DOHH2 (cell line): ENCODE results near the gene RORC.

ENCODE experiments used
- H3F3A ChIP-seq: fragments of 200-600 bp; sonication (generic), shearing (Covaris generic); 2 replicates; pipeline ENCODE4 v1.6.0; 2016; ENCODE audit warnings: antibody characterized with exemption, mild to moderate bottlenecking; ENCODE audit not compliant: control insufficient read depth, insufficient read depth
- H3K27ac ChIP-seq: fragments of 200-600 bp; sonication (generic); 2 replicates; pipeline ENCODE4 v1.5.1; 2014; ENCODE audit warnings: low read depth, mild to moderate bottlenecking, low read length, moderate library complexity
- H3K27me3 ChIP-seq: fragments of 200-600 bp; sonication (generic); 2 replicates; pipeline ENCODE4 v1.6.1; 2014; ENCODE audit warnings: mild to moderate bottlenecking, low read length, mixed read lengths; ENCODE audit not compliant: control insufficient read depth
- H3K36me3 ChIP-seq: fragments of 200-600 bp; sonication (generic); 2 replicates; pipeline ENCODE4 v1.6.1; 2014; ENCODE audit warnings: mild to moderate bottlenecking, low read length, moderate library complexity, mixed read lengths; ENCODE audit not compliant: control insufficient read depth
- H3K4me1 ChIP-seq: fragments of 200-600 bp; sonication (generic); 2 replicates; pipeline ENCODE4 v1.6.1; 2014; ENCODE audit warnings: mild to moderate bottlenecking, low read length, mixed read lengths; ENCODE audit not compliant: control insufficient read depth
- H3K4me2 ChIP-seq: fragments of 200-600 bp; sonication (generic); 2 replicates; pipeline ENCODE4 v1.6.0; 2014; ENCODE audit warnings: mild to moderate bottlenecking, low read length, moderate library complexity
- H3K4me3 ChIP-seq: fragments of 200-600 bp; sonication (generic); 2 replicates; pipeline ENCODE4 v1.5.1; 2014; ENCODE audit warnings: mild to moderate bottlenecking, low read length, mixed read lengths
- H3K79me2 ChIP-seq: fragments of 200-600 bp; sonication (generic); 2 replicates; pipeline ENCODE4 v1.6.1; 2014; ENCODE audit warnings: mild to moderate bottlenecking, low read length, mixed read lengths; ENCODE audit not compliant: control insufficient read depth
- H3K9me2 ChIP-seq: fragments of 200-600 bp; sonication (generic); replicated peaks from 2 replicates; pipeline ENCODE4 v1.6.1; 2014; ENCODE audit warnings: mild to moderate bottlenecking, low read length, mixed read lengths; ENCODE audit not compliant: control insufficient read depth
- H3K9me3 ChIP-seq: fragments of 200-600 bp; sonication (generic); 2 replicates; pipeline ENCODE4 v1.6.1; 2014; ENCODE audit warnings: antibody characterized with exemption, low read length, mixed read lengths; ENCODE audit not compliant: control insufficient read depth, insufficient read depth
- H4K20me1 ChIP-seq: fragments of 200-600 bp; sonication (generic); 2 replicates; pipeline ENCODE4 v1.6.0; 2014; ENCODE audit warnings: low read depth, mild to moderate bottlenecking, antibody characterized with exemption, low read length, moderate library complexity; ENCODE audit not compliant: control insufficient read depth, insufficient read depth
- EZH2phosphoT487 ChIP-seq: fragments of 200-600 bp; sonication (generic); IDR thresholded peaks from 2 replicates; pipeline ENCODE4 v1.6.1; 2017; ENCODE audit warnings: borderline replicate concordance, mild to moderate bottlenecking, antibody characterized with exemption, low read length, moderate library complexity, mixed read lengths
- TF ChIP-seq, protein P1 (sequence below): fragments of 200-600 bp; sonication (generic); IDR thresholded peaks from one replicate; pipeline ENCODE4 v1.5.1; 2014; ENCODE audit warnings: antibody characterized with exemption, mild to moderate bottlenecking, low read depth, low read length; ENCODE audit not compliant: poor library complexity, severe bottlenecking

Gene RORC

DNA sequence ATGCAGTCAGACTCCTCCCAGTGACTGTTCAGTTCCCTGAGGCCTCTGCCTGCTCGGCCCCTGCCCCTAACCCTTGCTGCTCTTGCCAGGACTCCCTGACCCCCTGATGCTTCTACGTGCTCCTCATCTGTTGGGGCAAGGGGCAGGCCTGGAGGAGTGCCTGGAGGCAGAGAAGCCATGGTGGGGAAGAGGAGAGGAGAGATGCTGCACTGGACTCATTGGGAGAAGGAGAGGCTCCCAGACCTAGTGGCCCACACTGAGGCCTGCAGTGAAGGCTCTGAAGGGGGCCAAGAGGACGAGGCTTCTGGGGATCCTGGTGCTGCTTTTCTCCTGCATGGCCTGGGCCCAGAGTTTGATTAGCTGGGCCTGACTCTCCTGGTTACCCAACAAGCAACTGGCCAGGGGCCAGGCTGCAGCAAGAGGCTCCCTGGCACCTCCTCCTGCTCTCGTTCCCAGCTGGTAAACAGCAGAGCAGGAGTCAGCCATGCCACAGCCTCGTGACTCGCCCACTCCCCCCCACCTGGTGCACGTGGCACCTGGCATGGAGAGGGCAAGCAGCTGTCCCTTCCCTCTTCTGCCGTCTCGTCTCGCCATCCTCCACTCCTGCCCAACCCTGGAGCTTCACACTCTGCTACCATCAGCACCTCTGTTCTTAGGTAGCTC, 847 bp upstream of the RORC start:
- Histone ChIP-seq H3K9me2 (no peaks in the 10 kb centered on the region), H3K79me2 (no peaks in the 10 kb centered on the region), H4K20me1 (no peaks in the 10 kb centered on the region), H3K4me3 (no peak overlapping the region), H3K27ac (no peak overlapping the region), H3F3A (no peaks in the 10 kb centered on the region), H3K4me1 (peaks cover 12% of the 10 kb centered on the region; the same call in 1 of the 2 replicates), H3K36me3 (no peaks in the 10 kb centered on the region), H3K9me3 (no peaks in the 10 kb centered on the region), H3K4me2 (no peak overlapping the region), H3K27me3 (peaks cover 16% of the 10 kb centered on the region)
- TF ChIP-seq, protein P1, sequence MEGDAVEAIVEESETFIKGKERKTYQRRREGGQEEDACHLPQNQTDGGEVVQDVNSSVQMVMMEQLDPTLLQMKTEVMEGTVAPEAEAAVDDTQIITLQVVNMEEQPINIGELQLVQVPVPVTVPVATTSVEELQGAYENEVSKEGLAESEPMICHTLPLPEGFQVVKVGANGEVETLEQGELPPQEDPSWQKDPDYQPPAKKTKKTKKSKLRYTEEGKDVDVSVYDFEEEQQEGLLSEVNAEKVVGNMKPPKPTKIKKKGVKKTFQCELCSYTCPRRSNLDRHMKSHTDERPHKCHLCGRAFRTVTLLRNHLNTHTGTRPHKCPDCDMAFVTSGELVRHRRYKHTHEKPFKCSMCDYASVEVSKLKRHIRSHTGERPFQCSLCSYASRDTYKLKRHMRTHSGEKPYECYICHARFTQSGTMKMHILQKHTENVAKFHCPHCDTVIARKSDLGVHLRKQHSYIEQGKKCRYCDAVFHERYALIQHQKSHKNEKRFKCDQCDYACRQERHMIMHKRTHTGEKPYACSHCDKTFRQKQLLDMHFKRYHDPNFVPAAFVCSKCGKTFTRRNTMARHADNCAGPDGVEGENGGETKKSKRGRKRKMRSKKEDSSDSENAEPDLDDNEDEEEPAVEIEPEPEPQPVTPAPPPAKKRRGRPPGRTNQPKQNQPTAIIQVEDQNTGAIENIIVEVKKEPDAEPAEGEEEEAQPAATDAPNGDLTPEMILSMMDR, result no peak
- no peak for TF ChIP-seq EZH2phosphoT487

DNA sequence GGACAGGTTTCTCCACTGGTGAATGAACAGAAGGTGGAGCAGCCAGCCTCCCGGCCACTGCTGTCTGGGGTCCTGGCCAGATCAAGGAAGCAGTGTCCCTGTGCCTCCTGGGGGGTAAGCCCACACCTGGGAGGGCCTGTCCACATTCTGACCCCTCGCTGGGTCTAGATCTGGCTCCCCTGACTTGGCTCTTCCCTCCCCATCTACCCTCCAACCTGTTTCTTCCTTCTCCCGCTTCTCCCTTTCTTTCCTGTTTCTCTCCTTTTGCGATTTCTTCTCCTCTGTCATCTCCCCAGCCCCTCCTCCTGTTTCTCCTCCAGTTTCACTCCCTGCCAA, 378 bp downstream of the RORC start:
- Histone ChIP-seq H3K79me2 (no peaks in the 10 kb centered on the region), H3K4me3 (no peak overlapping the region), H3K9me3 (no peaks in the 10 kb centered on the region), H3K27ac (no peak overlapping the region), H3F3A (no peaks in the 10 kb centered on the region), H3K9me2 (no peaks in the 10 kb centered on the region), H3K4me2 (no peak overlapping the region), H4K20me1 (no peaks in the 10 kb centered on the region), H3K27me3 (peaks cover 10% of the 10 kb centered on the region; the same call in 1 of the 2 replicates), H3K4me1 (peaks cover 4% of the 10 kb centered on the region; the same call in 1 of the 2 replicates), H3K36me3 (no peaks in the 10 kb centered on the region)
- no peak for TF ChIP-seq EZH2phosphoT487
- TF ChIP-seq, protein P1, result no peak

DNA sequence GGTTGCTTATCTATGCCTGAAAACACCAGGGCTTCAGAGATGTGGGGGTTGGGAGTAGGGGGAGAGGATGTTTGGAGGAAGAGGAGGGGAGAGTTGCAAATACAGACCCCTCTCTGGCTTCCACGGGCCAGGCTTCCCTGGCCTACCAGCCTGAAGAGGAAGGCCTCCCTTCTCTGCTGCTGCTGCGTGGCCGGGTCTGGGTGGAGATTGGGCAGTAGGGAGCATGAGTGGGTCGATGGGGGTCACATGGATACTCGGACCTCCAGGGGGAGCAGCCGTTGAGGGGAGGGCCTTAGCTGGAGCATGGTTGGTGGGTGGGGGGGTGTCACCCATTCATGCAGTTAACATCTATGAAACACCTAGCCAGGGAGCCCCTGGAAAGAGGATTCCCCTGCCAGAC, 1.5 kb downstream of the RORC start:
- Histone ChIP-seq H4K20me1 (no peaks in the 10 kb centered on the region), H3K4me2 (no peak overlapping the region), H3F3A (no peaks in the 10 kb centered on the region), H3K9me3 (no peaks in the 10 kb centered on the region), H3K27me3 (peaks cover 10% of the 10 kb centered on the region; the same call in 1 of the 2 replicates), H3K79me2 (no peaks in the 10 kb centered on the region), H3K27ac (no peak overlapping the region), H3K4me1 (peaks cover 4% of the 10 kb centered on the region; the same call in 1 of the 2 replicates), H3K4me3 (no peak overlapping the region), H3K36me3 (no peaks in the 10 kb centered on the region), H3K9me2 (no peaks in the 10 kb centered on the region)
- TF ChIP-seq, protein P1, result no peak
- no peak for TF ChIP-seq EZH2phosphoT487
